GM19467 (cell line): ENCODE measurements around the gene ASCL1.

Experiments
- ATAC-seq: cut with Tn5 transposase; IDR thresholded peaks from one replicate; pipeline ENCODE4 v1.9.1; 2021; ENCODE audit warnings: mild to moderate bottlenecking, moderate library complexity; ENCODE audit not compliant: unreplicated experiment

The ASCL1 gene

DNA sequence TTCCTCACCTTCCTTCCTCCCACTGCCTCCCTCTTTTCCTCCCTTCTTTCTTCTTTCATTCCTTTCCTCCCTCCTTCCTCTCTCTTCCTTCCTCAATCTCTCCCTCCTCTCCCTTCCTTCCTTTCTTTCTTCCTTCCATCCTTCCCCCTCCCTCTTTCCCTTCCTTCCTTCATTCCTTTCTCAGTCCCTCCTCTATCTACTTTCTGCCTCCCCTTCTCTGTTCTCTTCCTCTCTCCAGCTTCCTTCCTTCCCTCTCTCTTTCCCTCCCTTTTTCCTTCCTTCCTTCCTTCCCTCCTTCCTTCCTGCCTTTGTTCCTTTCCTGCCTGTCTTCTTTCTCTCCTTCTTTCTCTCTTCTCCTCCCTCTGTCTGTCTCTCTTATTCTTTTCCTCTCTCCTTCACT, 16.1 kb downstream of the ASCL1 start:
- no peak for ATAC-seq

- ATAC-seq: no peak
Measured at GRCh38 chr12:102976609-102977280, 19.3 kb downstream of the ASCL1 start.

- ATAC-seq: no peak
Measured at GRCh38 chr12:102977945-102978706, 20.7 kb downstream of the ASCL1 start.

DNA sequence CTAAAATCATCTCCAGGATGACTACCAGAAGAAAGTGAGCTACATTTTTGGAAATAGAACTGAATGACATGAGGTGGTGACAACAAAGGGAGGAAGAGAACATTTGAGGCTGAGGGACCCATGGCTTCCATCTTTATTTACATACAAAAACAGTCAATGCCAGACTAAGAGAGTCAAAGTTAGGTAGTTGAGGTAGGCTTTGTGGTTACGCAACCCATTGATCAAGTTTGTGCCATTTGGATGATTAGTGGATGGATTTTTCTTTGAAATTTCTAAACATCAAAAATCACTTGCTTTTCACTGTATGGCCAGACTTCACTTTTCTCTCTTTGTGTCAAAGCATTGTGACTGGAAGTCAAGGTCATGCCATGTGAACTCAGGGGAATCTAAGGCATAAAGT, 22.9 kb downstream of the ASCL1 start:
- no peak for ATAC-seq

DNA sequence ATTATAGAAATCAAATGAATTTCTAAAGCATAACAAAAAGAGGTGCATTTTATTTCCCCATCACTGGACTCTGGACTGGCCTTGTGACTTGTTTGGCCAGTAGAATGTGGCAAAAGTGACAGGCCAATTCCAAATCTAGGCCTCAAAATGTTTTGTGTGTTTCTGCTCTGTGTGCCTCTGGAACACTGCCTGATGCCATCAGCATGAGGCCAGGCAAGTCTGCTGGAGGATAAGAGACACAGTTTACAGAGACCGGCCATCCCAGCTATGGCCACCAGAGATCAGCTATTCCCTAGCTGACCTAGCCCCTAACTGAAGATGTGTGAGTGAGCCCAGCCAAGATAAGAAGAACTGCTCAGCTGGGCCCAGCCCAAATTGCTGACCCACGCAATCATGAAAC, 32.9 kb downstream of the ASCL1 start:
- no peak for ATAC-seq

DNA sequence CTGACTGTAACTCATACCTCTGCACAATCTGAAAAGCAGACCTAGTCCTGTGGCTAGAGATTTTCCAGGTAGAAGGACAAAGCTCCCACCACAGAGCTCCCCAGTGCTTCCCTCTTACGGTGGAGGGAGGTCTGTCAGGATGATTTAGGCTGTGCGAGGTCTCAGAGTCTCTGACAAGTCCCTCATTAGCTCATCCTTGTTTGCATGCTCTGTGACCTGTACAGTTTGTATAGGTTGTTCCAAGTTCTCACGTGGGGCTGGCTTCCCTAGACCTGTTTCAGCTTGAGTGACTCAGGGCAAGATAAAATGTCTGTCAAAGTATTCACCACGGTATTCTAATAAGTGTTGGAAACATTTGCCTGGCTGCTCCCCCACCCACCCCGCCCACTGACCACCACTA, 34.8 kb downstream of the ASCL1 start:
- ATAC-seq: no peak

- ATAC-seq: no peak
Measured at GRCh38 chr12:102992720-102993119, 35.2 kb downstream of the ASCL1 start.

GRCh38 chr12:102993537-102993936, 36.1 kb downstream of the ASCL1 start:
- no peak for ATAC-seq

GRCh38 chr12:102995372-102995771, 37.9 kb downstream of the ASCL1 start:
- no peak for ATAC-seq
